KMS-11 (cell line): ENCODE measurements around the gene OAS1.
"Not testable (repeated sequence)": the region's sequence is repeated elsewhere in the genome, so short reads cannot be mapped to it uniquely, and the experiment has no call there.

Experiments used
- H2AFZ ChIP-seq: fragments of 200-600 bp; sonication (generic); 2 replicates; pipeline ENCODE4 v1.6.1; 2016; ENCODE audit warnings: antibody characterized with exemption, mixed run types, low read depth
- H3K27ac ChIP-seq: fragments of 200-600 bp; sonication (generic); 2 replicates; pipeline ENCODE4 v1.6.1; 2016; ENCODE audit warnings: mild to moderate bottlenecking, mixed run types
- H3K27me3 ChIP-seq: fragments of 200-600 bp; sonication (generic); 2 replicates; pipeline ENCODE4 v1.6.1; 2017; ENCODE audit warnings: mild to moderate bottlenecking, low read depth, mixed run types, moderate library complexity; ENCODE audit not compliant: insufficient read depth
- H3K36me3 ChIP-seq: fragments of 200-600 bp; sonication (generic); 2 replicates; pipeline ENCODE4 v1.6.1; 2017; ENCODE audit warnings: mild to moderate bottlenecking, mixed run types; ENCODE audit not compliant: insufficient read depth
- H3K4me1 ChIP-seq: fragments of 200-600 bp; sonication (generic); 2 replicates; pipeline ENCODE4 v1.6.1; 2016; ENCODE audit warnings: mild to moderate bottlenecking, low read depth, mixed run types; ENCODE audit not compliant: poor library complexity, severe bottlenecking
- H3K4me2 ChIP-seq: fragments of 200-600 bp; sonication (generic); 2 replicates; pipeline ENCODE4 v1.7.0; 2016; ENCODE audit warnings: mild to moderate bottlenecking, mixed run types
- H3K4me3 ChIP-seq: fragments of 200-600 bp; sonication (generic); IDR thresholded peaks from 2 replicates; pipeline ENCODE4 v1.6.1; 2017; ENCODE audit warnings: low read depth, low read length, mixed read lengths; ENCODE audit not compliant: insufficient read depth
- H3K79me2 ChIP-seq: fragments of 200-600 bp; sonication (generic); 2 replicates; pipeline ENCODE4 v1.6.1; 2016; ENCODE audit warnings: low read depth, mixed run types; ENCODE audit not compliant: insufficient read depth
- H3K9ac ChIP-seq: fragments of 200-600 bp; sonication (generic); 2 replicates; pipeline ENCODE4 v1.6.1; 2016; ENCODE audit warnings: mild to moderate bottlenecking, mixed run types
- H4K20me1 ChIP-seq: fragments of 200-600 bp; sonication (generic); 2 replicates; pipeline ENCODE4 v1.6.1; 2016; ENCODE audit warnings: mild to moderate bottlenecking, mixed run types; ENCODE audit not compliant: insufficient read depth
- CTCF ChIP-seq: fragments of 200-600 bp; sonication (generic); conservative IDR thresholded peaks from 2 replicates; pipeline ENCODE4 v1.6.1; 2017; ENCODE audit warnings: low read depth, mild to moderate bottlenecking, antibody characterized with exemption, low read length, moderate library complexity, mixed read lengths

OAS1 gene

GRCh38 chr12:112907415-112908157 lies 824 bp downstream of the OAS1 start:
- H3K4me3 ChIP-seq, result no peak overlapping the region
- peak overlapping the region; percentile 66; the same call in 1 of the 2 replicates for H3K9ac ChIP-seq
- H3K36me3 ChIP-seq, result no peaks in the 10 kb centered on the region
- H3K27me3 ChIP-seq, result no peaks in the 10 kb centered on the region
- H3K4me2 ChIP-seq, result peak overlapping the region; percentile 77
- no peak for TF ChIP-seq CTCF
- peak overlapping the region; percentile 81 for H2AFZ ChIP-seq
- no peaks in the 10 kb centered on the region for H4K20me1 ChIP-seq
- no peaks in the 10 kb centered on the region for H3K79me2 ChIP-seq
- peak overlapping the region; percentile 72 for H3K27ac ChIP-seq
- H3K4me1 ChIP-seq, result peaks cover 20% of the 10 kb centered on the region

- Histone ChIP-seq H3K36me3 (no peaks in the 10 kb centered on the region), H3K79me2 (no peaks in the 10 kb centered on the region), H3K4me3 (no peak overlapping the region), H3K27me3 (no peaks in the 10 kb centered on the region), H4K20me1 (no peaks in the 10 kb centered on the region), H3K4me2 (no peak overlapping the region), H3K27ac (no peak overlapping the region), H2AFZ (no peak overlapping the region), H3K9ac (no peak overlapping the region), H3K4me1 (peaks cover 20% of the 10 kb centered on the region)
- TF ChIP-seq CTCF, result no peak
These were observed 1.8 kb downstream of the OAS1 start for GRCh38 chr12:112908548-112908947.

- H3K9ac ChIP-seq, result no peak overlapping the region
- H3K36me3 ChIP-seq, result no peaks in the 10 kb centered on the region
- H3K79me2 ChIP-seq, result no peaks in the 10 kb centered on the region
- no peak overlapping the region for H3K4me2 ChIP-seq
- peaks cover 20% of the 10 kb centered on the region for H3K4me1 ChIP-seq
- no peak overlapping the region for H2AFZ ChIP-seq
- TF ChIP-seq CTCF, result no peak
- H3K27ac ChIP-seq, result no peak overlapping the region
- no peak overlapping the region for H3K4me3 ChIP-seq
- H3K27me3 ChIP-seq, result no peaks in the 10 kb centered on the region
- H4K20me1 ChIP-seq, result no peaks in the 10 kb centered on the region
These were observed 2.9 kb downstream of the OAS1 start for GRCh38 chr12:112909693-112910092.

GRCh38 chr12:112913038-112913688 lies 6.4 kb downstream of the OAS1 start:
- Histone ChIP-seq H3K9ac (no peak overlapping the region), H3K27me3 (no peaks in the 10 kb centered on the region), H4K20me1 (no peaks in the 10 kb centered on the region), H3K4me2 (no peak overlapping the region), H2AFZ (no peak overlapping the region), H3K4me3 (no peak overlapping the region), H3K79me2 (no peaks in the 10 kb centered on the region), H3K36me3 (no peaks in the 10 kb centered on the region), H3K27ac (no peak overlapping the region), H3K4me1 (peaks cover 3% of the 10 kb centered on the region)
- no peak for TF ChIP-seq CTCF

- H3K4me1 ChIP-seq, H3K27me3 ChIP-seq, H4K20me1 ChIP-seq, H3K4me2 ChIP-seq, H3K9ac ChIP-seq, H3K36me3 ChIP-seq, H3K79me2 ChIP-seq, H3K4me3 ChIP-seq, H2AFZ ChIP-seq, H3K27ac ChIP-seq: not testable (repeated sequence)
These were observed 7.1 kb downstream of the OAS1 start for GRCh38 chr12:112913888-112914287.
